AG20443 (cell line): ENCODE results near the gene POFUT1.
"Not testable (repeated sequence)": the region's sequence is repeated elsewhere in the genome, so short reads cannot be mapped to it uniquely, and the experiment has no call there.

Experiments used
- DNase-seq: peaks from one replicate; pipeline ENCODE4 v3.0.0; 2012; ENCODE audit warnings: low spot score, mixed read lengths

Gene POFUT1

DNA sequence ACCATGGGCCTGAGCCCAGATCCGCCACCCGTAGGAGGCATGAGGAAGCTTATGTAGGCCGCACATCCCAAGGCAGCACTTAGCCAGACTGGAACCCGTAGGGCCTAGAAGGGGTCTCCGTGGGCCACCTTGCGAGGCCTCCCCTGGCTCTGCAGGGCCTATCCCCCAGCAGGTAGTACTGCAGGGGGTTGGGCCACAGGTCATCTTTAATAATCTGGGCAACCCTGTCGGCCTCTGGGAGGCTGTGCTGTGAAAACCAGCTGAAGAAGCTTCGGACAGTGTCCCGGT, 18.6 kb upstream of the POFUT1 start:
- no peak for DNase-seq

DNA sequence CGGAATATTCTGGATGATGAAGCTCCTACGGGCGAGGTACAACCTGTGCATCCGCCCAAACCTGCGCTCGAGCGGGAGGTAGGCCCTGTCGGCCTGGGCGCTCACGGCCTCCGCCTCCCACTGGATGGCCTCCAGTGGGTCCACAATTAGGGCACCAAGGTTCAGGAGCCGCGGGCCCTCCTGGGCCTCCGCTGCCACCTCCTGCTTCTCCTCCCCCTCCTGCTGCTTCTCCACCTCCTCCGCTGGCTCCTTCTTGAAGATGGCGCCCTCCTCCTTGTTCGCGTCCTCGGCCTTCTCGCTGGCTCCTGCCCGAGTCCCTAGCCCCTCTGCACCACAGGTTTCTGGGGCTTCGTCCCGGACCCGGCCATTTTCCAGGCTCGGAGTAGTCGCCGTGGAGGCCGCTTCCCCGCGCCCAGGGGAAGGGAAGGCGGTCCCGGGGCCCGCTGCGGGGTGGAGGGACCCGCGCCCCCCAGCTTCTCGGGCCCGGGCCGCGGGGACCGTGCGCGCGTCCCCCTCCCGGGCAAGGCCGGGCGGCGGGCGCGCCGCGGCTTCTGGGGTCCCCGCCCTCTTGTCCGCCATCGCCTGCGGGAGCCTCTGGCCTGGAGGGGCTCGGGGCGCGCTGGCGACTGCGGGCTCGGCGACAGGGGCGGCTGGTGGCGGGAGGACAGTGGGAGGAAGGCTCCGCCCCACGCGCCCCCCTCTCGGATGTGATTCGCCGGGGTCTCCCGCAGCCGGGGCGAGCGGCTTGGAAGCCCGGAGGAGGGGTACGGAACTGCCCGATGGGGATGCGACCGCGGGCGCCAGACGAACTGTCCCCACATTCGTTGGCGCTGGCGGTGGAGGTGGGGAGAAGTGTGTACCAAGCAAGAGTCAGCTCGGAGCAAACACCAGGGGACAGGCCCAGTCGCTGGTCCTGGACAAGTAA, 17.7 kb upstream of the POFUT1 start:
- peak; percentile 75 for DNase-seq

DNA sequence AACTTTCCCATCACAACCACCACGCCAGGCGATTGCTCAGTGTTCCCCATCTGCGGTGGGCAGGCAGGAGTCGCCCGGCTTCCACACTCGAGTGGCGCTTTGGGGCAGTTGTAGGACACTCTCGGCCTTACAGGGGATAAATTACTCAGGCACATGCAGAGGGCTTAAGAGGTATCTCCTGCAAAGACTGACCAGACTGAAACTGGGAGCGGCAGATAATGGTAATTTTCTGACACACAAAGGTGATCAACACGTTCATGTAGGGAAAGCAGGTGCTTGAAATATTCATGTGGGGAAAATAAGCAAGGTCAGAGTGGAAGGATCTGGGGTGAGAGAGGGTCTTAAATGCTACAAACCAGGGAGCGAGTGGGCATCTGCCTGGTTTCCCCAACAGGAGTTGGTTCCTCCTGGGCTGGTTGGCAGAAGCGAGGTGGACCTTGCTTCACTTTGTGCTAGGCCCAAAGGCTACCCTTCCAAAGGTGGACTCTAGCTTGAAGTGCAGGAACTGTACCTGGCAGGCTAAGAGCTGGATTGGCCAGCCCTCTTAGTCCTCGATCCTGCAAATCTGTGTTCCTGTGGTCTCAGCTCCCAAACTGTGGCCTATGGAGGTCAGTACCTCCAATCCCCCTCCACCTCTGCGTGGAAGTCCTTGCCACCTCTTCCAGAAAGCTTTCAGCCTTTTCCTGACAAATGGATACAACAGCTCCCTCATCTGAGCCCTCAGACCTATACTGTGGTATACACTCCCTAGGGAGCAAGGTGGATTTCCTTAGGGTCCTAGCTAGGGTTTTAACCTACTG, 16.9 kb upstream of the POFUT1 start:
- DNase-seq = no peak

DNA sequence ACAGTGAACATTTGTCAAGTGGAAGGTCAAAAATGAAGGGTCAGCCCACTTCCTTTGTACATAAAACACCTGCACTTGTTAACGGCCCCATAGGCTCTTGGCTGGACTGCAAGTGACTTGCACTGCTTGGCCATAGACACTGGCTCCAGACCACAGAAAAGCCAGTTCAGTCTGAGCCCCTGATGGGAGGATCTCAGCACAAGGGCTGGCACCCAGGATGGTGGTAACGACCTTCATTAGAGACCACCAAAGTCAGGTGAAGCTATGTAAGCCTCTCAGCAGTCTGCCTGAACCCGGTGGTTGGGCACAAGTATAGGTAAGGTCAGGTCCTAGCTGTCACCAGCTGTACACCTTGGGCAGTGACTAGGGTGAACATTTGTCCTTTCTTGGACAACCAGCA, 16.3 kb upstream of the POFUT1 start:
- no peak for DNase-seq

DNA sequence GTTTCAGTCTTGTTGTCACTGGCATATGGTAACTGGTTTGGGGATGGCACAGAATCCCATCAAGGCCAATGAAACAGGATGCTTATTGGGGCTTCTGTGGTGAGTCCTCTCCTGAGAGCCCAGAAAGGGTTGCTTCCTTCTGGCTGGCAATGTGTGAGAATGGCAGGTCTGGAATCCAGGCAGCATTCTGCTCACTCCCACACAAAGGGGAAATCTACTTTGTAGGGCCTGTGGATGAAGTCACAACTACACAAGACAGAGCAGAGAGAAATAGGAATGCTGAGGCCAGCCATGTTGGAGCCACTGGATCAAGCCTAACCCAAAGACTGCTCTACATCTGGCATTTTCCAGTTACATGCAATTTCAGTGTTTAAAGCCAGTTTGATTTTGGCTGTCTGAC, 15.8 kb upstream of the POFUT1 start:
- DNase-seq = no peak

DNA sequence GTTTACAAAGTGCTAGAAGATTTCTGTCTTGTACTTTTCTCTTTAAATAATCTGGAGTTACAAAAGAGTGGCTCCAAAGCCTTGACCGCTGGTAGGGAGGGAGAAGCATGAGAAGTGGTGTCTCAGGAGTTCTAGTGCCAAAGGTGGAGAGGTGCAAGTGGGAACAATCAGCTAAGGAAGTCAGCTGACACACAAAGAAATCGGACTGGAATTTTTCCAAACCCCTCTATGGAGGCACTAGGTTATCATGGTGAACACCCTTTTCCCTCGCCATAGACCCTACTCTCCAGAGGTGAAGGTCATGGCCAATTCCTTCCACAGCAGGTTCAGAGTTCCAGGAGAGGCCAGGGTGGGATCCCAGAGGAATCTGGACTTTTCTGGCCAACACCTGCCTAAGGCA, 15.0 kb upstream of the POFUT1 start:
- DNase-seq = no peak

DNA sequence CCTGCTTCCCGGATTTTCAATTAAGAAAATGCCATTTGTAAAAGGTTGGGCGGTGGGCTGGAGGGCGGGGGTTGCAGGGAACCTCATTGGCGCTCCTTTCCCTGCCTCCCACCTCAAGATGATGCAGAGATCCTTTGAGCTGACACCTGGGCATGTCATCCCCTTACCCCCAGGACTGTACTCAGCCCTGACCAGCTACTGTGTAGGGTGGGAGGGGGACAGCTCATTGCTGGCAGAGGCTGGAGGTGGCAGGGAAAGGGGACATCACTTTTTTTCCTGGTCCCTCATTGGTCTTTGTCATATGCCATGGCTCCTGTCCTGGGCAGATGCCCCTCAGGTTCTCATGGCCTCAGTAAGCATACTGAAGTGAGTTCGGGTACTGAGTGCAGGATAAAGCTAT, 14.3 kb upstream of the POFUT1 start:
- not testable (repeated sequence) for DNase-seq

DNA sequence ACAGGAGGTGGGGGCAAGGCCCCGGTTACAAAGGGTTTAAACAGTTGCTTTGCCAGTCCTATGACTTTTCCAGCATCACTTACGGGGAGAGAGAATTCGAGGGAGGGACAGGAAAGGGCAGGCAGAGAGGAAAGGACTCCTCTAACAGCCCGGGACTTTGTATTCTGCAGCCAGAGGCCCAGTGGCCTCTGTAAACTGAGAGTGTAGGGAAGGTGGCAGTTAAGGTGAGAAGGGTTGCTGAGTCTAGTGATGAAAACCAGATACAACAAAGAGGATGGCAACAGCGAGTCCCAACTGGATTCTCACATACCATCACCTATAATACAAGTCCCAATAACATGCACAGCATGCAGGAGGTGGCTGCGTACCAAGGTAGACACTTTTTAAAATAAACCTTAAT, 13.7 kb upstream of the POFUT1 start:
- no peak for DNase-seq

DNA sequence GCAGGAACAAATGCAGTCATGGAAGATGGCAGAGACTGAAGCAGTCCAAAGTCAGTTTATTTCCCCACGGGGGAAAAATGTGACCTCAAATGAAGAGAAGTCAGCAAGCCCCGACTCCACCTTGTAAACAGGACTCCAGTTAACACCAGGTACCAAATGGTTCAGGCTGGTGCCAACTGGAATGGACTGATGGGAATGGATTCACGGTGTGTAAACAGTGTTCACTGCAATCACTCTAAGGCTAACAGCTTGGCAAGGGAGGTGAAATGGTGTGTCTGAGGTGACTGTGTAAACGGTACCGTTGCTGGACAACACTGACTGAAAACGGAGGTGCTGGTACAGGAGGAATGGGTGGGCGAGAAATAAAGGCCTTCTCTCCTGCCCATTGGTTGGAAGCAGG, 12.1 kb upstream of the POFUT1 start:
- DNase-seq = no peak

DNA sequence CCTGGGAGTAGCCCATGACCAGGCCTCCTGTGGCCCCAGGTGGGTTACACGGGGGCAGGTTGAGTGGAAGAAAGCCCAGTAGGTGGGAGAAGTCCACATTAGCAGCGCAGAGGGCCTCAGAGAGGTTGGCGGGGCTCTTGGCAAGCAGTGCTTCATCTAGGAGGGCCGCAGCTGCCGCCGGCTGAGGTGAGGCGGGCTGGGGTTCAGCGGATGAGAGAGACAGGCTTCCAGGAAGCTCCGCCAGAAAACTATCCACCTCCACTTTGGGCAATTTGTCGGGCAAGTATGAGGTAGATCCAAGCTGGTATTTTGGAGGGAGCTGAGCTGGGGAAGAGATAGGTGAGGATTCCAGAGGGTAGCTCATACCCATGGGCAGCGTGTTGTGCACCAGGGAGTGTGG, 11.1 kb upstream of the POFUT1 start:
- not testable (repeated sequence) for DNase-seq

DNA sequence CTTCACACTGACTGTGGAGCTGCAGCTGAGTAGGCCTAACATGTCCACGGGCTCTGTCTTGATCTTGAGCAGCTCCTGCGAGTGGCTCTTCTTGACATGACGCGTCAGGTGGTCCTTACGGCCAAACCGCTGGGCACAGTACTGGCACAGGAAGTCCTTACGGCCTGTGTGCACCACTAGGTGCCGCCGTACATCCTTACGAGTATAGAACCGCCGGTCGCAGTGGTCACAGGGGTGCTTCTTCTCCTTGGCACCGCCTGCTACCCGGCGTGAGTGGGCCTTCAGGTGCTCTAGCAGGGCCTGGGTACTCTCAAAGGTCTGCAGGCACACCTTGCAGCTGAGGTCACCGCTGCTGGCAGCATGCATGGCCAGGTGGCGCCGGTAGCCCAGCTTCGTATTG, 10.5 kb upstream of the POFUT1 start:
- DNase-seq = not testable (repeated sequence)

DNA sequence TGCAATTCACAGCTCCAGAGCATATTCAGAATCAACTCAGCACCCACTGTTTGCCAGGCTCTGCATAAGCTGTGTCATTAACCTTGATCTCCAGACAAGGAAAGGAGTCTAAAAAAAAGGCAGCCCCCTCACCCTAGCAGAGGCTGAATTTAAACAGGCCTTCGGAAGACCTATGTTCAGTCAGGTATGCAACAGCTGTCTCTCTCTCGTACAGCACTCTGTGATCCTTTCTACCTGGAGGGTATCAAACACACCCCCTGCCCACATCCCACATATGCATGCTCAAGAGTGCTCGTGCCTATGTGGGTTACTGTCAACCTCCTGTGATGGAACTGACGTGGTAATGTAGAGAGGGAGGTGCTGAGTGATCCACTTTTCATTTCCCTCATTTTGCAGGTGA, 8.7 kb upstream of the POFUT1 start:
- no peak for DNase-seq

DNA sequence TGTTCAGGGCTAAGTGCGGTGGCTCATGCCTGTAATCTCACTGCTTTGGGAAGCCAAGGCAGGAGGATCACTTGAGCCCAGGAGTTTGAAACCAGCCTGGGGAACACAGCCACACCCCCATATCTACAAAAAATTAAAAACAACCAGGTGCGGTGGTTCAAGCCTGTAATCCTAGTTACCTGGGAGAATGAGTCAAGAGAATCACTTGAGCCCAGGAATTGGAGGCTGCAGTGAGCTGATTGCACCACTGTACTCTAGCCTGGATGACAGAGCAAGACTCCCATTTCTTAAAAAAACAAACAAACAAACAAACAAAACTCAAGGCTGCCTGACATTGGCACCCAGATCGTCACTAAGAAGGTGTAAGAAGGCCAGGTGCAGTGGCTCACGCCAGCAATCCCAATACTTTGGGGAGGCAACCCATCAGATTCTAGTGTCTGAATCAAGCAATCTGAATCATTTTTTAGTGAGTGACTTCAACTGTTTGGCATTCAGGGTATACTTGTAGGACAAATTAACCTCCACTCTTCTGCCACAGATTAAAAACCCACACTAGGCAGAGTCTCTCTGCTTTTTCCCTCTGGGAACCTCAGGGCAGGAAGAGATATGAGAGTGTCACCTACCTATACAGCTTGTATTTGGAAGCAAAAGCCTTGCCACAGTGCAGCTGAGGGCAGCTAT, 6.2 kb upstream of the POFUT1 start:
- peak; percentile 40 for DNase-seq

DNA sequence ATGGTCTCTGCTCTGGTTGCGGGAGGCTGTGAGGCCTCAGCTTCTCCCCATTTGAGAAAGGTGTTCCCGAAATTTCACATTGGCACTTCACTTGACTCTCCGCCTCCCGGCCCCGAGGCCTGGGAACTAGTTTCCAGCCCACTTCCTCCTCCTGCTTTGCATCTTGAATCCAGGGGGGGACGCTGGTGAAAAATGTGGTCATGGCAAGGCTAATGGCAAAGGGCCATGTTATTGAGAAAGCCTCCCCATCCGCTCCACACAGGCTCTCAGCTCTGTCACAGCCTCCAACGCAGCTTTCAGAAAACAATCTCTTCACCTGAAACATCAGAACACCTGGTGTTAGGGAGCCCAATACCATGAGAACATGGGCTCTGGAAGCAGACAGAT, 5.7 kb upstream of the POFUT1 start:
- DNase-seq = peak; percentile 36

DNA sequence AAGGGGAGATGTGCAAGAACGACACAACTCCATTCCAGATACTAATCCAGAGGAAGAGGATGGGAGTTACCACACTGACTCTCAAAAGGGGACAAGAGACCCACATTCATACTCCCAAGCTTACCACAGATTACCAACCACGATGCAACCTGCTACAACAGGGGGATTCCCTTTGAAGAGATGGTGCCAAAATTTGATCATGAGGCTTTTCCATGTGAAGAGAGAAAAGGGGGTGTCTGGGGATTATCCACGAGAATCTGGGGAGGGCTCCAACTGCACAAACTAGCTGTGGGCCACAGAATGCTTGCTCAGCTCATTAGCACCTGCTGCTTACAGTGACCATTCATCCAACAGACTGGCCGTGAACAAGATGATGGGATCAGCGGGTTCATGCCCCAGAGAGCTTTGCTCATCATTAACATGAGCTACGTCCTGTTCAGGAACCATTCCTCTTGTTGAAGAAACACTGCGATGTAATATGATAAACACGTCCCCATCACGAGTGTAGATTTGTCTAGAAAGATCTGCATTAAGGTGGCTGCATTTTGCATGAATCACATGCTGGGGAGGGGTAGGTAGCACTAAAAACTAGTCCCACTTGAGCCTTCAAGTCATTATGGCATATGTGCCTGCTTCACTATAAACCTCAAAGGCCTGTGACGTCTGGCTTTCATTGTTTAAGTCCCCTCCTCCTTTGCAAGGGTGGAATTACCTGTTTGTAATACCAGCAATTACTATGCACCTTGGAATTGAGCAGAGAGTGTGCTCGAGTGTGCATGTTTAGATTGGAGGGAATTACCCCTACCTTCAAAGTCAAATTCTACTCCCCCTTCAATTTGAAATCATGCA, 4.1 kb upstream of the POFUT1 start:
- DNase-seq = no peak

DNA sequence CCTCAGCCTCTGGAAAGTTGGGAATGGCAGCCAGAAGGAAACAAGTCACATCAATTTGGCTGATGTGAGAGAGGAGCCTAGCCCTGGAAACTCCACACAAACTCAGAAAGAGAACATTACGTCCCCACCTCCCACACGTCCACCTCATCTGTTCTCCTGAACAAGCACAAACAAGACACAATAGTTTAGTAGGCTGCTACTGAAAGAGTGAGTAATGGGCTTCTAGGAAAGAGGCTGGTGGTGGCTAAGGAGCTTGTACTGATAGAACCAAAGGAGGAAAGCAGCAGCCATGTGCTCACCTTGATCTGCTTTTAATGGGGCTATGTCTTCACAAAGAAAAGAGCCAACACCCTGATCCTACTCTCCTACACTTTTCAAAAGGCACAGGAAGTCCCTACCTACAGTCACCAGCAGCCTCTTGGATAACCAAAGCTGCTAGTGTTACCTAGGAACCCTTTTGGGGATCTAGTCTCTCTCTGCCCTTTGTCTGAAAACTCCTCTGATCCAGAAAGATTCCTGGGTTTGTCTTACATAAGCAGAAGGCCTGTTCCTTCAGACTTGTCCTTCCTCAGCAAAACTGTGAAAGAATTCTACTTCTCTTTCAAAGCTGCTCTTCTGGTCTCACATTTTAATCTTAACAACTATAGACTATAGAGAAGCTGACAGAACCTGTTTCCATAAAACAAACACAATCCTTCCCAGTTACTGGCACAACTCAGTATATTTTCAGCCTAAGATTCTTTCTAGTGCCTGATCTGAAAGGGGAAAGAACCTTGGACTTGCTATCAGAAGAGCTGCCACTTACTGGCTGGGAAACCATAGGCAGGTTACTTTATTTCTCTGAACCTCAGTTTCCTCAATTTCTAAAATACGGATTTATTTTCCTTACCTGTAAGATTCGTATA, 3.2 kb upstream of the POFUT1 start:
- no peak for DNase-seq

DNA sequence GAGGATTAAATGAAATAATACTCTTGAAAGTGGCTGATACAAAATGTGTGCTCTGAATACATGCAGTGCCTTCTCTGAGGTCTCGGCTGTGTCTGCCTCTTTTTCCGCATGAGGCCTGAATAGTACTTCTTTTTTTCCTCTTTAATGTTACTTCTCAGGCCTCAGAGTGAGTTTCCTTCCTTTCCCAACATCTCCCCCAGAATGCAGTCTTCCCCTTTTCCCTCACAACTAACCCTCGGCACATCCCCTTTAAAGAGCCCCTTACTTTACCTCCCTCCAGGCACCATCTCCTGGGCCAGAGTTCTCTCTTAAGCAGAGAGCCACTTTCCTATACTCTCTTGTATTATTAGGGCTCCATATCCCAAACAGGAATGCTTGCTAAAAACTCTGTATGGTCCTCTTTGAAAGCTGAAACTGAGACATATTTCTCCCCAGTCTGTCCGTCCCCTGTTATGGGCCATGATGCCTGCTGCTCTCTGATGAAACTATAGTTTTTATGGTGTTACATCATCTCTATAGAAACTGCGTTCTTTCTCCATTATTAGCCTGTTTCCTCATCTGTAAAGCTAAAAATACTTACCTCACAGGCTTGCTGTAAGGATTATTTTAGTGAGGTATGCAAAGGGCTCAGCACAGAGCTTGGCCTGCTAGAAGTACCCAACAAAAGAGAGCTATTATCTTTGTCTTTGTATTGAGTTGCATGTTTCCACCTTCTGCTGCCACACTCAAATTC, 2.4 kb upstream of the POFUT1 start:
- DNase-seq = no peak

DNA sequence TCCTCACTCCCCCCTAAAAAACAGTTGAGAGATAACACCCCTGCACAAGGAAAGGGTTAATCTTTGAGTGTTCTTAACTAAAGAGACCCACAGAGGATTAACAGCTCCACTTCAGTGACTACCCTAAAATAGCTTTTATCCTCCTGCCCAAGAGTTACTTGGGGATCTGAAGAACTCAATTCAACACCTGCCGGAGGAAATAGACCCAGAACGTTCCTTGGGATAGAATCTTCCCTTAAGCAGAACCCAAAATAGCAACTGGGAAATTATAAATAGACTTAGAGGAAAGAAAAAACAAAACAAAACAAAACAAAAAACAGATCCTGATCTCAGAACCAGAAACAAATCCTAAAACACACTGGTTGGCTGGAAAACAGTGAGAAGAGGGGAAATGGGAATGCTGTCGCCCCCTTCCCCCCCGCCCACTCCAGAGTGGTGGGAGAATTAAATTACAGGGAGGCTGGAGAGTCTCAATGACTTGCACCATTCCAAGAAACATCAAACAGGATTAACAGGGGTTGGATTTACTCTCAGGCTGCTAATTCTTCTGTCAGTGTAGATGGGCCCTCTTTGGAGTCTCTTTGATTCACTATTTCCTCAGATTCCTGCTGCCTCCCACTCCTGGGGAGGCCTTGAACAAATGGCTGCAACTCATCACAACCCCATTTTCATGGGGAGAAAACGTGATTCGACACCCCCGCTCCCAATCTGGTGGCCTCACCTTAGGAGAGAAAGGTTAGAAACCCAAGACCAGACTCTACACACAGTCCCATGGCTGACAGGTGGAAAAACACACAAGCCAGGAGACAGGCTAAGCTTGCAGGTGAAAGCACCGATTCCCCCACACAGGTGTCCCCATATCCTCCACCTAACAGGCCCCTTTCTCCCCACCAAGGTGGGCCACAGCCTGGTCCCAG, 1.6 kb upstream of the POFUT1 start:
- DNase-seq = no peak
